GM04504 (cell line): ENCODE measurements around the gene RBMY1F.
"Not testable (repeated sequence)": the region's sequence is repeated elsewhere in the genome, so short reads cannot be mapped to it uniquely, and the experiment has no call there.

Experiments
- DNase-seq: peaks from one replicate; pipeline ENCODE4 v3.0.0-alpha.2; 2012; ENCODE audit warnings: low read depth

RBMY1F gene

GRCh38 chrY:22182823-22183222 is at the start of gene RBMY1F:
Gene RBMY1F, minus strand, starts transcription at chrY:22182923. Its CDS starts 1,954 bp downstream, at chrY:22180969.
- not testable (repeated sequence) for DNase-seq

- DNase-seq, result not testable (repeated sequence)
These were observed 31.6 kb downstream of the RBMY1F start for GRCh38 chrY:22151144-22151543.

- DNase-seq, result not testable (repeated sequence)
These were observed 41.6 kb downstream of the RBMY1F start for GRCh38 chrY:22141011-22141695.

- DNase-seq, result not testable (repeated sequence)
These were observed 48.0 kb downstream of the RBMY1F start for GRCh38 chrY:22134719-22135118.

GRCh38 chrY:22130494-22130893 is 52.2 kb downstream of the RBMY1F start:
- DNase-seq, result not testable (repeated sequence)
